Islet of Langerhans (tissue), 1 donor: ENCODE measurements around the gene HERC6.
A peak's percentile ranks its signal among the peaks of the same experiment; 100 is the strongest.
"Not testable (repeated sequence)": the region's sequence is repeated elsewhere in the genome, so short reads cannot be mapped to it uniquely, and the experiment has no call there.

ENCODE experiments used
- FAIRE-seq: peaks from one replicate; lab custom pipeline; 2011; peaks lifted over from hg19 to GRCh38; lab: Jason Lieb, UNC

HERC6 gene

DNA sequence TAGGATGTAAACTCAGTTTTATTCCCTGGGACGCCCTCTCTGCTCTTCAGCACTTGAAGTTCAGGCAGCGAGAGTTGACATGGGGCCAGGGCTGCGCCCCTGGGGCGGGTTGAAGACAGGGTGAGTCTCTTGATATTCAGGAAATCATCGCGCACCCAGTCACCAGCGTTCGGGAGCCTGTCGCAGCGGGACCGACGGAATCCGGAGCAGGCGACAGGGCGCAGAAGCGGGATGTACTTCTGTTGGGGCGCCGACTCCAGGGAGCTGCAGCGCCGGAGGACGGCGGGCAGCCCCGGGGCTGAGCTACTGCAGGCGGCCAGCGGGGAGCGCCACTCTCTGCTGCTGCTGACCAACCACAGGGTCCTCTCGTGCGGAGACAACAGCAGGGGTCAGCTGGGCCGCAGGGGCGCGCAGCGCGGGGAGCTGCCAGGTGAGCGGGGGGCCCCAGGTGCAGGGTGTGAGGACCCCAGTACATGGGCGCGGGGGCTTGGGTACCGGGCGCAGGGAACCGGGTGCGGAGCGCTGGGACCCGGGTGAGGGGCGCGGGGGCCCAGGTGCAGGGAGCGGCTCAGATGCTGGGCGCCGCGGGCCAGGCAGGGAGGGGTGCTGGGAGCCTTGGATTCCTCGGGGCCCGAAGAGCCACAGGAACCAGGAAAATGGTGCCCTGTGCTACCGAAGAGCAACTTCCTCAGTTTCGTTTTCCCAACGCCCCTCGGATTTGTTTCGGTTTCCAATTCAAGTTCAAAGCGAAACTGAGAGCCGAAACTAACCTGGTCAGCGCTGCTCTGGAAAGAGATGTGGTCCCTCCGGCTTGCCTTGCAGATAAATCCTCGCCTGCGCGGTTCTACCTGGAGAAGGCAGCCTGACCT is at the start of gene HERC6:
Gene HERC6 (plus strand): TSS at position 162 of the 869 bp plus-strand sequence. CDS start 70 bp downstream, at position 232.
- peak; percentile 74 for FAIRE-seq

DNA sequence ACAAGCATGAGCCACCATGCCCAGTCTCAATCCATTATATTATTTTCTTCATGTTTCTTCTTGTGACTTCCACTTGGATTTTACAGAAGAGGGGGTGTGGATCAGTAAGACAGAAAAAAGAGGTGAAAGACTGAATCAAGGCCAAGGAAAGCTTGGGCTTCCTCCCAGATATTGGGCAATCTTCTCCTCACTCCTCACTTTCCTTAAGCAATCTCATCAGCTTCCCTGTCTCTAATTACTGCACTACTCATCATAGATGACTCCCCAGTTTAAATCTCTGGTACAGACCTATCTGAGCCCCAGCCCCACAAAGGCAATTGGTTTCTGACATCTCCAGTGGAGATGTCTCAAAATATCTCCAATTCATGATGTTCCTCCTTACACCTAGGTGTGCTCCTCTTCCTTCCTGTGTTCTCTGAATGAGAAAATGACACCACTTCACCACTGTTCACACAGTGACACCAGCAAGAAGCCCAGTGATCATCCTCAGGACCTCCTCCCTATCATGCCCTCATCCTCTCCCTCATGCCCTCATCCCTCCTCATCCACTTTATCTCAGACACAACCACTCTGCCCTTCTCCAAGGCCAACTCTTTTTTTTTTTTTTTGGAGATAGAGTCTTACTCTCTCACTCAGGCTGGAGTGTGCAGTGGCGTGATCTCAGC is 44.8 kb upstream of the HERC6 start:
- no peak for FAIRE-seq

DNA sequence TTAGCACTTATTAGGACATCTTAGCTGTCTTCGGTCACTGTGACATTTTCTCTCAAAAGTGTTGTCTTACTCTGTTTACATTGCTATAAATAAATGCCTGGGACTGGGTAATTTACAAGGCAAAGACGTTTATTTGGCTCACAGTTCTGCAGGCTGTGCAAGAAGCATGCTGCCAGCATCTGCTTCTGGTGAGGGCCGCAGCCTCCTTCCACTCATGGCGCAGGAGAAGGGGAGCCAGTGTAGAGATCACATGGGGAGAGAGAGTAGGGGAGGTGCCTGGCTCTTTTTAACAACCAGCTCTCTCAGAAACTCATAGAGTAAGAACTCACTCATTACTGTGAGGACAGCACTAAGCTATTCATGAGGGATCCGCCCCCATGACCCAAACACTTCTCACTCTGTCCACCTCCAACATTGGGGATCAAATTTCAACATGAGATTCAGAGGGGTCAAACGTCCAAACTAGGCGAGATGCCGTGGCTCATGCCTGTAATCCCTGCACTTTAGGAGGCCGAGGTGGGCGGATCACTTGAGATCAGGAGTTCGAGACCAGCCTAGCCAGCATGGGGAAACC is 43.5 kb upstream of the HERC6 start:
- FAIRE-seq: peak; percentile 93

DNA sequence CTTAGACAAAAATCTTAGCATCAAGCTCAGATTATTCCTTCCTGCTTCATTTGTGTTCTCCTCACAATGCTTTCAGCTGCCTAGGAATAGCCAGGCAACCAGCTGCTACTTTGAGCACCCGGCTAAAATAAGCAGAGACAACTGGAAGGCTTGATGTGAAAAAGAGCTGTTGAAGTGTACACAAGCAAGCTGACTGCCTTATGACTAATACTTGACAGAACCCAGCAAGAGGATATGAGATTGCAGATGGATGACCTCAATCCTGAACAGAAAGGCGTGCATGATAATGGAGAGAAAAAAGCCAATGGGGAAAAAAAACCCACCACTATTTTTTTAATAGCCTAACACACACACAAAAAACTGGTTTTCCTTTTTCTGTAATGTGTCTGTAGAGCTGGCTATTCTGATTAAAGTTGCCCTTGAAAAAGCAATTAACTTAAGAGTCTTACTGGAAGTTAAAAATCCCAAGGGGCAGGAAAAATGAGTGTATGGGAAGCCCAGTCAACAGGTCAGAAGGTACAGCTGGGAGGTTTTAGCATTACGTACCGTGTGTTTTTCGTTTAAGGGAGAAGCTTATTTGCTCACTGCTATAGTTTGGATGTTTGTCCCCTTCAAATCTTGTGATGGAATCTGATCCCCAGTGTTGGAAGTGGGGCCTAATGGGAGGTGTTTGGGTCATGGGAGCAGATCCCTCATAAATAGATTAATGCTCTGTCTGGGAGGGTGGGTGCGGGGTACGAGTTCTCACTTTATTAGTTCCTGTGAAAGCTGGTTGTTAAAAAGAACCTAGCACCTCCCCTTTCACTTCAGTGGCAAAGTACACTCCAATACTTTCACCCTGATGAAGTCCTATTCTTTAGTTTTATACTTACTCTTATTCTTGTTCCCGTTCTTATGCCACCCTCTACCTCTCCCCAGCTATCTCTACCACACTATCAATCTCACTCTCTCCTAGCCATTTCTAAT is 37.1 kb upstream of the HERC6 start:
- FAIRE-seq: peak; percentile 100

DNA sequence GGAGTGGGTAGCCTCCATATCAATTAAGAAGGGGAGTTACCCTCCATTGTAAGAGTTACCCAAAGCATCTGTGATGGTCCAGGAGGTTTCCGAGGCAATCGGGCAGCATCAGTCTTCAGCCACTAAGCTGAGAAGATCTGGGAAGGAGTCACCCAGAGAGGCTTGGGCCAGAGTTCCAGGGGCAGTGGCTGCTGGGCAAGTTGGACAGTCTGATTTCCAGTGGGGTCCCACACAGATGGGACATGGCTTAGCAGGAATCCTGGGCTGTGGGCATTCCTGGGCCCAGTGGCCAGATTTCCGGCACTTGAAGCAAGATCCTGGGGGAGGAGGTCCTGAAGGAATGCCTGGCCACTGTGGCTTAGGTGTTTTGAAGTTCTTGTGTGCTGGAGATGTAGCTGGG is 31.8 kb upstream of the HERC6 start:
- not testable (repeated sequence) for FAIRE-seq

DNA sequence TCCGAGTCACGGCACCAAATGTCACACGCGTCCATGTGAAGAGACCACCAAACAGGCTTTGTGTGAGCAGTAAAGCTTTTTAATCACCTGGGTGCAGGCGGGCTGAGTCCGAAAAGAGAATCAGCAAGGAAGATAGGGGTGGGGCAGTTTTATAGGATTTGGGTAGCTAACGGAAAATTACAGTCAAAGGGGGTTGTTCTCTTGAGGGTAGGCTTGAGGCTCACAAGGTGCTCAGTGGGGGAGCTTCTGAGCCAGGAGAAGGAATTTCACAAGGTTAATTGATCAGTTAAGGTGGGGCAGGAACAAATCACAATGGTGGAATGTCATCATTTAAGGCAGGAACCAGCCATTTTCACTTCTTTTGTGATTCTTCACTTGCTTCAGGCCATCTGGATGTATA is 29.9 kb upstream of the HERC6 start:
- not testable (repeated sequence) for FAIRE-seq

DNA sequence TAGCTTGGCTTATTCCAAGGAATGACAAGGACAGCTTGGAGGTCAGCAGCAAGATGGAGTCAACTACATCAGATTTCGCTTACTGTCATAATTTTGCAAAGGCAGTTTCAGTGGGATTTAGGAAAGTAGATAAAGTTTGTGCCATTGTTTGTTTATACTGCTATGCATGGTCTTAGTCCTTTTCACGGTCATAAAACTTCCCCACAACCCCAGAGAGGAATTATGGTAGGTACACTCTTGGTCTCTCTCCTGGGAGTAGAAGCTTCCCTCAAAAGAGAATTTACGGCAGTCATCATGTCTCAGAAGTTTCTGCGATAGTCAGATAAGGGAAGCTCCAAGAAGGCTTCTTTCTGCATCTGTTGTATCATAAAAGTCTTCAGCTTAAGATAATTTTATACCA is 27.9 kb upstream of the HERC6 start:
- no peak for FAIRE-seq

DNA sequence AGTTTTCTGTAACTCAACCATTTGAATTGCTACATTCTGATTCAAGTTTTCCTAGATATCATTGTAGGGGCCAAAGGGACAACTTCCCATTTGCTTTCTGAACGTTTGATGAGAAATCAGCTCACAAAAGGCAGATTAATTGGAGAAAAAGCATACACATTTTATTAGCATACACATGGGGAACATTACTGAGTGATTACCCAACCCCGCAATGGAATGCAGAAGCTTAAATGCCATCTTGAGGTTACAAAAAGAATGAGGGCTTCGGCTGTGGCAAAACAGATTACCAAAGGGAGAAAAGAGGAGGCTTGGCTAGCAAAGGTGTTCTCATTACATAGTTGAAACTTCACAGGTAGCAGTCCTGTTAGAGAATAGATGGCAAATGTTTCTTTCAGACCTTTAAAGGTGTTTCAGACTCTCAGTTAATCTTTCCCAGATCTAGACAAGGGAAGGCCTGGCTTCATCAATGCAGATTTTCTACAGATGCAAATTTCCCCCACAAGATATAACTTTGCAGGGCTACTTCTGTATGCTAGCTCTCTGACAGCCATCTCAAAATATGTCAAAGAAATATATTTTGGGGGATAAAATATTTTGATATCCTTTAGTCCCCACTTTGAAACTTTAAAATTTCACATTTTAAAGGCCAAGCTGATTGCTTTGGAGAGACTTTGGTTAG is 26.5 kb upstream of the HERC6 start:
- FAIRE-seq: no peak

DNA sequence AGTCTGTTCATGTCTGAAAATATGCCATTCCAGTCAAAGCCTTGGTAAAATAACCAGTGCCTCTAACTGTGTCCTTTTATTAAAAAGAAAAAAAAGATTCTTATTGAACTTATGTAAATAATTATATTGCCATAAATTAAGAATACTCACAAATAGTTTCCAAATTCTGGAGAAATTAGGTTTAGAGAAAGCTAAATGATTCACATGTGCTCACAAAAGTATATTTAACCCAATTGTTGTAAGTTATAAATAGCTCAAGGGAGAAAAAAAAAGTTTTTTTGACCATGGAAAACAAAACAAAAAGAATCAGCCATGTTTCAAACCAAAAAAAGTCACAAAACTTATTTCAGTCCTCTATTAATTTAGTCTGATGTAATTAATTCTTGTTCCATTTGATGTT is 25.3 kb upstream of the HERC6 start:
- FAIRE-seq: no peak

DNA sequence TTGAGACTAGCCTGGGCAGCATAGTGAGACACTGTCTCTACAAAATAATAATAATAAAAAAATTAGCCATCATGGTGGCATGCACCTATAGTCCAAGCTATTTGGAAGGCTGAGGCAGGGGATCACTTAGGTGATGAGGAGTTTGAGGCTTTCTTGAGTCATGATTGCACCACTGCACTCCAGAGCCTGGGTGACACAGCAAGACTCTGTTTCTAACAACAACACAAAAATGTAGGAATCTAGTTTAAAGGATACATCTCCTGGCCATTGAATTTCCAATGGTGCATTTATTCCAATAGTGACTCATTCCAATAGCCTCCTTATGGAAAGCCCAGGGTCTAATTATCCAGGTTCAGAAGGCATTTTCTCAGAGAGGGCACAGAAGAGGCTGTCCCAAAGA is 21.9 kb upstream of the HERC6 start:
- no peak for FAIRE-seq

DNA sequence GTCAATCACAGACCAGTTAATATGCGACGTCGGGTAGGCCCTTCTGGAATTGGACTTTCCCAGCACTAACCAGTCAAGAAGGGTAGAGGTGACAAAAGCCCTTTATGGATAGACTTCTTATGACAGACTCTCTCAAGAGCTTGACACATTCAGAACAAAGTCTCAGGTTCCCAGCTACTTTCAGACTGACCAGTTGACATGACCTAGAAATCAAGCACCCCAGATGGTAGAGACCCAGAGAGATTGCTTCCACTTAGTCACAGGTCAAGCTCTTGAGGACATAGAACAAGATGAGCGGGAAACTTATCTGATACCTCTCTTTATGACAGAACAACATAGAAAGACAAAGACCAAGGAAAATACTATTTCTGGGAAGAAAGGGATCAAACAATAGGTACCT is 21.4 kb upstream of the HERC6 start:
- no peak for FAIRE-seq

DNA sequence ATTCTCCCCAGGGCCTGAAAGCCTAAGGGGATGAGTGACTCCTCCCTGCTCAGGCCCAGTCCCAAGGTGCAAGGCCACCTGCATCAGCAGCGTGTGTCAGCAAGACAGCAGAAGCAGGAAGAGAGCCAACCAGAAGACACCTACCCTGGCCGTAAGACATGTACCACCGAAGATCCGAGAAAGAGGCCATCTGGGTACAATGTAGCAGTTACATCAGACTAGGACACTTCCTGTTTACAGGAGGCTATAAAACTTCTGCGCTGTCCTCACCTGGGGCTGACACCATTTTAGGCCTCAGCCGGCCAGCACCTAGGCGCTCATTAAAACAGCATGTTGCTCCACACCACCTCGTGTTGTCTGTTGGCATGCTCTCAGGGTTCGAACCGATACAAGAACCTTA is 19.1 kb upstream of the HERC6 start:
- FAIRE-seq: no peak

DNA sequence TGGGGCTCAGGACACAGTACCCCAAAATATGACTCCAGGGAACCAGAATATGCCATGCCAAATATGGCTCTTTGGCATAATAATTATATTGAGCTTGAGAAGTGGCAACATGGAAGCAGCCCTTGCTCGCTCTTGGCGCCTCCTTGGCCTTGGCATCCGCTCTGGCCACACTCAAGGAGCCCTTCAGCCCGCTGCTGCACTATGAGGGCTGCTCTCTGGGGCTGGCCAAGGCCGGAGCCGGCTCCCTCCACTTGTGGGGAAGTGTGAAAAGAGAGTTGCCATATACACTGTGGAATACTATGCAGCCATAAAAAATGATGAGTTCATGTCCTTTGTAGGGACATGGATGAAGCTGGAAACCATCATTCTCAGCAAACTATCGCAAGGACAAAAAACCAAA is 18.4 kb upstream of the HERC6 start:
- no peak for FAIRE-seq

DNA sequence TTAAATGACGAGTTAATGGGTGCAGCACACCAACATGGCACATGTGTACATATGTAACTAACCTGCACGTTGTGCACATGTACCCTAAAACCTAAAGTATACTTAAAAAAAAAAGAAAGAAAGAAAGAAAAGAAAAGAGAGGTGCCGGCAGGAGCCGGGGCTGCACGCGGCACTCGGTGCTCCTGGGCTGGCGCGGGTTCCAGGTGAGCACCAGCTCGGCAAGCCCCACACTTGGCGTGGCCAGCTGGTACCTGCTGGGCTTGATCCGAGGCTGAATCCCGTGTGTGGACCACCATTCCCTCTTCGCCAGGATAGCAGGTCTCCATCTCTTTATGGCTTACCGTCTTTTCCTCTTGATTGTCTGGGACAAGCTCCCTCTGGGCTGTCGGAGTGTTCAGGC is 17.9 kb upstream of the HERC6 start:
- FAIRE-seq: no peak

DNA sequence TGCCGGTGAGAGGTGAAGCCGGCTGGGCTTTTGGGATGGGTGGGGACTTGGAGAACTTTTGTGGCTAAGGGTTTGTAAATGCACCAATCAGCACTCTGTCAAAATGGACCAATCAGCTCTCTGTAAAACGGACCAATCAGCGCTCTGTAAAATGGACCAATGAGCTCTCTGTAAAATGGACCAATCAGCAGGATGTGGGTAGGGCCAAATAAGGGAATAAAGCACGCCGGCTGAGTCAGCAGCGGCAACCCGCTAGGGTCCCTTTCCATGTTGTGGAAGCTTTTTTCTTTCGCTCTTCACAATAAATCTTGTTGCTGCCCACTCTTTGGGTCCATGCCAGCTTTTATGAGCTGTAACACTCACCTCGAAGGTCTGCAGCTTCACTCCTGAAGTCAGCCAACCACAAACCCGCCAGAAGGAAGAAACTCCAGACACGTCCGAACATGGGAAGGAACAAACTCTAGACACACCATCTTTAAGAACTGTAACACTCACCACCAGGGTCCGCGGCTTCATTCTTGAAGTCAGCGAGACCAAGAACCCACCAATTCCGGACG is 17.4 kb upstream of the HERC6 start:
- not testable (repeated sequence) for FAIRE-seq

DNA sequence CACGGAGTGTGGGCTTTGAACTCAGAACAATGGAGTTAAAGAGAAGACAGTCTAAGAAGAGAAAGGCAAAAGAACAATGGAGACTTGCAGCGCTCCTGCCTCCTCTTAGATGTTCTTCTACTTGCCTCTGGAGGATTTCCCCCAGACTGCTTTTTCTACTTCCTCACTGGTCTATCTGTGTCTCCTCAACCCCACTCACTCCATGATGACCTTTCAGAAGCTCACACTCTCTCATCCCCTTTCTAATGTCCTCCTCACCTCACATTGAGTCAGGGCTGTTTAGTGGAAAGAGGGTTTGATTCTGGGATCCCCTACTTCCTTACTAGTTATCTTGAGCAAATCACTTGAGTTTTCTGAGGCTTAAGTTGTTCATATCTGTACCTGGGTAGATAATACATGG is 12.2 kb upstream of the HERC6 start:
- no peak for FAIRE-seq

DNA sequence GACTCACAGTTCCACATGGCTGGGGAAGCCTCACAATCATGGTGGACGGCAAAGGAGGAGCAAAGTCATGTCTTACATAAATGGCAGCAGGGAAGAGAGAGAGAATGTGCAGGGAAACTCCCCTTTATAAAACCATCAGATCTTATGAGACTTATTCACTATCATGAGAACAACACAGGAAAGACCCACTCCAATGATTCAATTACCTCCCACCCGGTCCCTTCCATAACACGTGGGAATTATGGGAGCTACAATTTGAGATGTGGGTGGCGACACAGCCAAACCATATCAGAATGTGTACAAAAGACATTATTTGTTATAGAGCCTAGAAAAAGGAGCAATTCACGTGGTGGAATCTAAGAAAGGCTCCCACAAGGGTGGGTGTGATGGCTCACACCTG is 10.8 kb upstream of the HERC6 start:
- no peak for FAIRE-seq

DNA sequence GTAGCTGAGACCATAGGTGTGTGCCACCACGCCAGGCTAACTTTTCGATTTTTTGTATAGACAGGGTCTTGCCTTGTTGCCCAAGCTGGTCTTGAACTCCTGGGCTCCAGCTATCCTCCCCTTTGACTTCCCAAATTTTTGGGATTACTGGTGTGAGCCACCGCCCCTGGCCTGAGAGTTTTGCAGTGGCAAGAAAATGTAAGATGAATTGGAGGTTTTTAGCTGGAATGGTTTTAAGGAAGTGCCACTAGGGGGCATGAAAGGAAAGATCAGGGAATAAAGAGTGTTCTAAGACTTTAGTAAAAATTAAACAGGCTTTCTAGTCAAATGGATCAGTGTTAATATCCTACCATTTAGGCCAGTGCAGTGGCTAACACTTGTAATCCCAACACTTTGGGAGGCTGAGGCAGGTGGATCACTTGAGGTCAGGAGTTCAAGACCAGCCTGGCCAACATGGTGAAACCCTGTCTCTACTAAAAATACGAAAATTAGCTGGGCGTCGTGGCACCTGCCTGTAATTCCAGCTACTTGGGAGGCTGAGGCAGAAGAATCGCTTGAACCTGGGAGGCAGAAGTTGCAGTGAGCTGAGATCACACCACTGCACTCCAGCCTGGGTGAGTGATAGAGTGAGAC is 9.4 kb upstream of the HERC6 start:
- peak; percentile 86 for FAIRE-seq

DNA sequence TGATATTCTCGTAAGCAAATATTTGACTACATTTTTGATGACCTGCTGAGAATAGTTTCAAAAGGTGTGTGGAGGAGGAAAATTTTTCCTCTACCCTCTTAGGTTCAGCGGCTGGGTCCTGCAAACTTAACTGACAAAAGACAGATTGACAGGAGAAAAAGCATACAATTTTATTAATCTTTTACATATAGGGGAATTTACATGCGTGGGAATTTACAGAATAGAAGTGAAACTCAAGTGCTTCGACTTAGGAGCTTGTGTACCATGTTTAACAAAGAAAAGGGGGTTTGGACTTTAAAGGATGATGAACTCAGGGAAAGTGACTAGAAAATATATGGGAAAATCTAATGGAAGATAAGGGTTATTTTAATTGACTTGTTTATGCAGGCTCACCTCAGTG is 2.5 kb downstream of the HERC6 start:
- no peak for FAIRE-seq

DNA sequence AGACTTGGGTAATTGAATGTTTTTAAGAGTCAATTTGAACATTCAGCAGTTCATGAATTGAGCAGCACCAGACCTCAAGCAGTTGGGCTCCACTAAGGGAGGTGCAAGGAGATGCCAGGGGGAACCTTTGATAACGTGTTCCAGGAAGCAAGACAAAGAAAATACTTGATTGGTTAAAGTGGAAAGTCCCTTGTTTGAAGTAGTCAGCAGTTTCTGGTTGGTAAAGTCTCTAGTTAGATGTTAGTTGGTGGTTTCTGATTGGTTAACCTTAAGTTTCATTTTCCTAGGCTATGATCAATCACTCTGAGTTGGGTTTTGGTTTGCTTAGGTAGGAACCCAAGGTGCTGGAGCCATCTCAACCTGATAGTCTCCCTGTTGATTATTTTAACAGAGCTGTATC is 4.0 kb downstream of the HERC6 start:
- no peak for FAIRE-seq

DNA sequence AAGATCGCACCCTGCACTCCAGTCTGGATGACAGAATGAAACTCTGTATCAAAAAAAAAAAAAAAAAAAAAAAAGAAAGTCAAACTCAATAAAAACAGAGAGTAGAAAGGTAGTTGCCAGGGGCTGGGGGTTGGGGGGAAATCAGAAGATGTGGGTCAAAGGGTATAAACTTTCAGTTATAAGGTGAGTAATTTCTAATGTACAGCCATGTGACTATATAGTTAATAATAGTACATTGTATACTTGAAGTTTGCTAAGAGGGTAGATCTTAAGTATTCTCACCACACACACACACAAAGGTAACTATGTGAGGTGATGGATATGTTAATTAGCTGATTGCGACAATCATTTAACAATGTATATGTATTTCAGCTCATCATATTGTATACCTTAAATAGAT is 11.5 kb downstream of the HERC6 start:
- no peak for FAIRE-seq
